HG03460 (cell line): ENCODE results near the gene IFNA21.
"Not testable (repeated sequence)": the region's sequence is repeated elsewhere in the genome, so short reads cannot be mapped to it uniquely, and the experiment has no call there.

Source experiments
- ATAC-seq: cut with Tn5 transposase; IDR thresholded peaks from one replicate; pipeline ENCODE4 v1.9.1; 2021; ENCODE audit not compliant: unreplicated experiment

Gene IFNA21

DNA sequence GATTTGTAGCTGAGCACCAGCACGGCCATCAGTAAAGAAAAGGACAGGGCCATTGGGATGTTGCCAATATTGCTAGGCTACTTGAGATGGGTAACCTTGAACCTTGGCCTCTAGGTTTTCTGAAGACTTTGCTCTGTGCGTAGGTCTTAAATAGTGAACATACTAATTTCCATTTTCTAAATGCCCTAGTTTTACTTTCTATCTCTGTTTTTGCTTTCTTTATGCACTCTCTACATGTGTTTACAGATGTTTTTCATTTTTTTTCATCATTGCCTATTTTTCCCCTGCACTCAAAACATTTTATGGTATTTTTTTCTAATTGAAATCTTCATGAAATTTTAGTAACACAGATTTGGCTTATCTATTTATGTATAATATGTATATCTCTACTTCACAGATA is at the start of gene IFNA21:
Gene IFNA21, minus strand, starts transcription at position 101 of the 400 bp plus-strand sequence. Its CDS starts 48 bp downstream, at position 53.
- ATAC-seq = not testable (repeated sequence)

DNA sequence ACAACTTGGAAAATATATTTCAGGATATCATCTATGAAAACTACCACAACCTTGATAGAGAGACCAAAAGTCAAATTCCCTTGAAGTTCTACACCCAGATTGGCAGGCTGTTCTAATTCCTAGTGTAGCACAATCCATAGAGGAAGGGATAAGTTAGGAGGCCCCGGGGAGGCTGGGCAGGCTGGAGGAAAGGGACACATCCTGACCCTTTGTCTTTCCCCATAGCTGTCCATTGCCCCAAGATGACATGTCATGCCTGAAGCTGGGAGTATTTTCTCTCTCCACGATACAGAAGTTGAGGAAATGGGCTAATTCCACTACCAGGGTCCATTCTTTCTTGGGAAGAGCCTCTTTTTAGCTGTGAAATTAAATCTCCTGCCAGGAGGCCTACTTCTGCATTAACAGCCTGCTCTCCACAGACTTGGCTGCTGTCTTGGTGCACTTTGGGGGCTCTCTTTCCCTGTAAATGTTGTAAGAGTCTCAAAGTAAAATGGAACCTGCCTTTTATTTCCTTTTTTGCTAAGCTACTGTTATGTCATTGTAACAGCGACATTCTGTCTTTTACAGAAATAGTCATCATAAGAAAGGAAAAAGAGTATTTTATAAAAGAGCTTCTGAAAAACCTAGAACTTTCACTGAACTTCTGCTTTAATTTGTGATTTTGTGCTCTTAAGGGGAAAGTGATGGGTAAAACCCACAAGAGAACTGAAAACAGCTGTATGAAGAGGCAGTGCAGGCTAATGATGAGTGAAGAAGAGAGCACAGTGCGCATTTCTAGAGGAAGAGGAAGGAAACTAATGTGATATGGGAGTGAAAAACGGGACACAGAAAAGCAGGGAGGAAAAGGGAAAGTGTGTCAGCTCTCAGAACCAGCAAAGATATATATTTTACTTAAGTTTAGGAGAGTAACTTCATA is 47.2 kb upstream of the IFNA21 start:
- peak; percentile 75 for ATAC-seq

DNA sequence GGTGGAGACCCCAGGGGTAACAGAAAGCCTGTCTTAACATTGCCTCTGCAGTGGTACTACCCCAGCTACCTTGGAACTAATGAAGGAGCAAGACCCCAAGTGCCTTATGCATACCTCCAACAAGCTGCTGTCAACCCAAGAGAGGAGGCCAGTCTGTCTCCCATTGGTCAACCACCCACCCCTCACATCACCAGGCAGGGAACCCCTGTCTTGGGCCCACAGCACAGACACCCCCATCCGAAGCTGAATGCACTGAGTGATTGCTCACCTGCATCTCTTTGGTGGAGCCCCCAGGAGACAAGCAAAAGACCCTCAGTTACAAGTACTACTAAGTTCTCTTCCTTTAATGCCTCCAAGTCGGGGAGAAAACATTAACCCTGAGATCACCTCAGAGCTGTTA is 45.7 kb upstream of the IFNA21 start:
- not testable (repeated sequence) for ATAC-seq

DNA sequence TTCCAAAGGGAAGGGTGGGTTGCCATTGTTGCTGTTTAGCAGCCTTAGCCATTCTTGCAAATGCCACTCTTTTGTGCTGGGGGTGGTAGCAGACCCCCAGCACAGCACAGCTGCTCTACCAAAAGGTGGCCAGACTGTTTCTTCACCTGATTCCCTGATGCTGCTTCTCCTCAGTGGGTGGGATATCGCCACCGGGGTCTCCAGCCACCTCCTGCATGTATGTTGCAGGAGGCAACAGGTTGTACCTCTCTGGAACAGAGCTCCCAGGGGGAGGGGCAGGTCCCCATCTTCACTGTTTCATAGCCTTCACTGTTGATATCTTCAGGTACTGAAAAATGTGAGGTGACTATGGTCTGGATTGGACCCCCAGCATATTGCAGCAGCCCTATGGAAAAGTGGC is 44.3 kb upstream of the IFNA21 start:
- ATAC-seq = not testable (repeated sequence)

DNA sequence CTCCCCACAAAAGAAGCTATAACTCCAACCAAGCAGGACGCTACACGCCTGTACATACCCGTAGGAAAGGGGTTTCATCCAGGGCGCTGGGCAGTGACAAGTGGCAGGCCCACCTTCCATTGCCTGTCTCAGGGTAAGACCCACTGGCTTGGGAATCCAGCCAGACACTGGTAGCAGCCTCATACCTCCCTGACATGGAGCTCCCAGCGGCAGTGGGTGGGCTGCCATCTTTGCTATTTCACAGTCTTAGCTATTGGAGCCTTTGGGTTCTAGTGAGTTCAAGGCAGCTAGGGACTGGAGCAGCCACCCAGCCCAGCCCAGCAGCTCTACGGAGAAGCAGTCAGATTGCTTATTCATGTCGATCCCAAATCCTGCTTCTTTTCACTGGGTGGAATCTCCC is 43.9 kb upstream of the IFNA21 start:
- no peak for ATAC-seq

DNA sequence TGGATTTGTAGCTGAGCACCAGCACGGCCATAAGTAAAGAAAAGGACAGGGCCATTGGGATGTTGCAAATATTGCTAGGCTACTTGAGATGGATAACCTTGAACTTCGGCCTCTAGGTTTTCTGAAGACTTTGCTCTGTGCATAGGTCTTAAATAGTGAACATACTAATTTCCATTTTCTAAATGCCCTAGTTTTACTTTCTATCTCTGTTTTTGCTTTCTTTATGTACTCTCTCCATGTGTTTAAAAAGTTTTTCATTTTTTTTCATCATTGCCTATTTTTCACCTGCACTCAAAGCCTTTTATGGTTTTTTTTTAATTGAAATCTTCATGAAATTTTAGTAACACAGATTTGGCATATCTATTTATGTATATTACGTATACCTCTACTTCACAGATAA is 40.6 kb upstream of the IFNA21 start, which contains the start of gene IFNA10:
Gene IFNA10, minus strand, starts transcription at position 101 of the 400 bp plus-strand sequence. Its CDS starts 46 bp downstream, at position 55.
- not testable (repeated sequence) for ATAC-seq

DNA sequence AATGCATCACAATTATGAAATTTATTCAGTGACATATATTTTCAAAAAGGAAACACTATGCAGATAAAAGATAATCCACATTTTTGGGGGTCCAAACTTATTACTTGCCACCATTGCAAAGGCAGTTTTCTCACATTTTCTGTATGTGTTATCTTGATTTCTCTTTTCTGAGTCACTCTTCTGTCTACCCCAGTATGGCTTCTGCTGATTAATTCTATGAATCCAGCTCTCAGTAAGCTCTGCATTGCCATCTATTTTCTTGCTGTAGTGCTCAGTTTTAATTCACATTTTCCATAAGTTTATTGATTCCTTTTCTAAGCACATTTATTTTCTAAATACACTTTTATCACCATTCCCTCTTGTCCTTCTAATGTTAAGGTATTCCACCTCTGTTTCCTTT is 38.7 kb upstream of the IFNA21 start:
- no peak for ATAC-seq

DNA sequence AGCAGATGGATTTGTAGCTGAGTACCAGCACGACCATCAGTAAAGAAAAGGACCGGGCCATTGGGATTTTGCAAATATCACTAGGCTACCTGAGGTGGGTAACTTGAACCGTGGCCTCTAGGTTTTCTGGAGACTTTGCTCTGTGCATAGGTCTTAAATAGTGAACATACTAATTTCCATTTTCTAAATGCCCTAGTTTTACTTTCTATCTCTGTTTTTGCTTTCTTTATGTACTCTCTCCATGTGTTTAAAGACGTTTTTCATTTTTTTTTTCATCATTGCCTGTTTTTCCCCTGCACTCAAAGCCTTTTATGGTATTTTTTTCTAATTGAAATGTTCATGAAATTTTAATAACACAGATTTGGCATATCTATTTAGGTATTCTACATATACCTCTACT is 35.6 kb upstream of the IFNA21 start, which contains the start of gene IFNA7:
Gene IFNA7, minus strand, starts transcription at position 101 of the 400 bp plus-strand sequence. Its CDS starts 40 bp downstream, at position 61.
- ATAC-seq = not testable (repeated sequence)

DNA sequence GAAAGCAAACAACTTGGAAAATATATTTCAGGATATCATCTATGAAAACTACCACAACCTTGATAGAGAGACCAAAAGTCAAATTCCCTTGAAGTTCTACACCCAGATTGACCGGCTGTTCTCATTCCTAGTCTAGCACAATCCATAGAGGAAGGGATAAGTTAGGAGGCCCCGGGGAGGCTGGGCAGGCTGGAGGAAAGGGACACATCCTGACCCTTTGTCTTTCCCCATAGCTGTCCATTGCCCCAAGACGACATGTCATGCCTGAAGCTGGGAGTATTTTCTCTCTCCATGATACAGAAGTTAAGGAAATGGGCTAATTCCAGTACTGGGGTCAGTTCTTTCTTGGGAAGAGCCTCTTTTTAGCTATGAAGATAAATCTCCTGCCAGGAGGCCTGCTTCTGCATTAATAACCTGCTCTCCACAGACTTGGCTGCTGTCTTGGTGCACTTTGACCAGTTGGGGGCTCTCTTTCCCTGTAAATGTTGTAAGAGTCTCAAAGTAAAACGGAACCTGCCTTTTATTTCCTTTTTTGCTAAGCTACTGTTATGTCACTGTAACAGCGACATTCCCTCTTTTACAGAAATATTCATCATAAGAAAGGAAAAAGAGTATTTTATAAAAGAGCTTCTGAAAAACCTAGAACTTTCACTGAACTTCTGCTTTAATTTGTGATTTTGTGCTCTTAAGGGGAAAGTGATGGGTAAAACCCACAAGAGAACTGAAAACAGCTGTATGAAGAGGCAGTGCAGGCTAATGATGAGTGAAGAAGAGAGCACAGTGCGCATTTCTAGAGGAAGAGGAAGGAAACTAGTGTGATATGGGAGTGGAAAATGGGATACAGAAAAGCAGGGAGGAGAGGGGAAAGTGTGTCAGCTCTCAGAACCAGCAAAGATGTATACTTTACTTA is 28.7 kb upstream of the IFNA21 start:
- peak; percentile 87 for ATAC-seq

DNA sequence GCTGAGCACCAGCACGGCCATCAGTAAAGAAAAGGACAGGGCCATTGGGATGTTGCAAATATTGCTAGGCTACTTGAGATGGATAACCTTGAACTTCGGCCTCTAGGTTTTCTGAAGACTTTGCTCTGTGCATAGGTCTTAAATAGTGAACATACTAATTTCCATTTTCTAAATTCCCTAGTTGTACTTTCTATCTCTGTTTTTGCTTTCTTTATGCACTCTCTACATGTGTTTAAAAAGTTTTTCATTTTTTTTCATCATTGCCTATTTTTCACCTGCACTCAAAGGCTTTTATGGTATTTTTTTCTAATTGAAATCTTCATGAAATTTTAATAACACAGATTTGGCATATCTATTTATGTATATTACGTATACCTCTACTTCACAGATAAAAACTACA is 21.0 kb upstream of the IFNA21 start, which contains the start of gene IFNA4:
Gene IFNA4, minus strand, starts transcription at position 101 of the 400 bp plus-strand sequence. Its CDS starts 56 bp downstream, at position 45.
- ATAC-seq = not testable (repeated sequence)

DNA sequence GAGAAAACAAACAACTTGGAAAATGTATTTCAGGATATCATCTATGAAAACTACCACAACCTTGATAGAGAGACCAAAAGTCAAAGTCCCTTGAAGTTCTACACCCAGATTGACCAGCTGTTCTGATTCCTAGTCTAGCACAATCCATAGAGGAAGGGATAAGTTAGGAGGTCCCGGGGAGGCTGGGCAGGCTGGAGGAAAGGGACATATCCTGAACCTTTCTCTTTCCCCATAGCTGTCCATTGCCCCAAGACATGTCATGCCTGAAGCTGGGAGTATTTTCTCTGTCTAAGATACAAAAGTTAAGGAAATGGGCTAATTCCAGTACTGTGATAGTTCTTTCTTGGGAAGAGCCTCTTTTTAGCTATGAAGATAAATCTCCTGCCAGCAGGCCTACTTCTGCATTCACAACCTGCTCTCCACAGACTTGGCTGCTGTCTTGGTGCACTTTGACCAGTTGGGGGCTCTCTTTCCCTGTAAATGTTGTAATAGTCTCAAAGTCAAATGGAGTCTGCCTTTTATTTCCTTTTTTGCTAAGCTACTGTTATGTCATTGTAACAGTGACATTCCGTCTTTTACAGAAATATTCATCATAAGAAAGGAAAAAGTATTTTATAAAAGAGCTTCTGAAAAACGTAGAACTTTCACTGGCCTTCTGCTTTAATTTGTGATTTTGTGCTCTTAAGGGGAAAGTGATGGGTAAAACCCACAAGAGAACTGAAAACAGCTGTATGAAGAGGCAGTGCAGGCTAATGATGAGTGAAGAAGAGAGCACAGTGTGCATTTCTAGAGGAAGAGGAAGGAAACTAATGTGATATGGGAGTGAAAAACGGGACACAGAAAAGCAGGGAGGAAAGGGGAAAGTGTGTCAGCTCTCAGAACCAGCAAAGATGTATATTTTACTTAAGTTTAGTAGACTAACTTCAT is 16.6 kb upstream of the IFNA21 start:
- peak; percentile 84 for ATAC-seq

DNA sequence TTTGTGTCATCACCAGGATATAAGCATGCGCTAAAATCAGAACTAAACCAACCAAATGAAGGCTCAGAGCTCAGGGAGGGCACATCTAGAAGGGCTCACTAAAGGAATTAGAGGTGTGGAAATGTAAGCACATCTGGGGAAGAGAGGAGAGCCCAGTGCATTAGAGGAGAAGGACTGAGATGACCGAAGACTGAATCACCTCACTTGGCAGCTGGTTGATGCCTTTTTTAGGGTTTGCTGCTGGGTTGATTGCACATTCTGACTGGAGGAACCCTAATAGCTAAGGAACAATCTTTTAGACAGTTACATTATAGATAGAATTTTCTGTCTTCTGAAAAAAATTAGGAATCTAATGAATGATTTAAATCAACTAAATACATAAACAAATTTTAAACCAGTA is 8.2 kb upstream of the IFNA21 start:
- no peak for ATAC-seq

DNA sequence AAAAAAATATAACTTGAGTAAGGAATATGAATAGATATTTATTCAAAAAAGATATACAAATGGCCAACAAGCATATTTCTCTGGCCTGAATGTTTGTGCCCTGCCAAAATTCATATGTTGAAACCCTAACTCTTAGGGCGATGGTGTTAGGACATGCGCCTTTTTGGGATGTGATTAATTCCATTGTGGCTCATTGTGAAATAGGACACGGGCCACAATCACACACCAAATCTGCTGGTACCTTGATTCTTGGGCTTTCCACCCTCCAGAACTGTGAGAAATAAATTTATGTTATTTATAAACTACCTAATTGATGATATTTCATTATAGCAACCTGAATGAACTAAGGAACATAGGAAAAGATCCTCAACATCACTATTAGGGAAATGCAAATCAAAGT is 5.7 kb upstream of the IFNA21 start:
- no peak for ATAC-seq

DNA sequence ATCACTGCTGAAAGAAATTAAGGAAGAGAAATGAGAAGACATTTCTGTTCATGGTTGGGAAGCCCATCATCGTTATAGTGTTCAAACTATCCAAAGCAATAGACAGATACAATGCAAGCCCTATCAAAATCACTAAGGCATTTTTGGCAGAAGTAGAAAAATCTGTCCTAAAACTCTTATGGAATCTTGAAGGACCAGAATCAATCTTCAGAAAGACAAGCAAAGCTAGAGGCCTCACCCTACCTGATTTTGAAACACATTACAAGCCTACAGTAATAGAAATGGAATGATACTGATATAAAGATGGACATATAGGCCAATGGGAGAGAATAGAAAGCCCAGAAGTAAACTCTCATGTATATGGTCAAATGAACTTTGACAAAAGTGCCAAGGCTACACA is 4.9 kb upstream of the IFNA21 start:
- ATAC-seq = no peak

DNA sequence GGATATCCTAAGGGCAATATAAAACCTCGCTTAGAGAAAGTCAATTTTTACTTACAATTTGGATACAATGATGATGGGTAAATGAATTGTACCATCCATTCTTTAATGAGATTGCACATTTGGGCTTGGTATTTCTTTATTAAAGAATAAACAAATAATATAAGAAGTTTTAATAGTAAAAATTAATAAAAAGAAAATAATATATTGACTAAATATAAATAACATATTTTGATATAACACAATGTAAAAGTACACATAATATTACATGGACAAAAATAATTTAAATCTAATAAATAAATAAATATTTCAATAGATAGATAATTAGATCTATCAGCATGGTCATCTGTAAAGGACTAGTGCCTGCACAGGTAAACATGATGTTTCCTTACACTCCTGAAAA is 944 bp downstream of the IFNA21 start:
- no peak for ATAC-seq

DNA sequence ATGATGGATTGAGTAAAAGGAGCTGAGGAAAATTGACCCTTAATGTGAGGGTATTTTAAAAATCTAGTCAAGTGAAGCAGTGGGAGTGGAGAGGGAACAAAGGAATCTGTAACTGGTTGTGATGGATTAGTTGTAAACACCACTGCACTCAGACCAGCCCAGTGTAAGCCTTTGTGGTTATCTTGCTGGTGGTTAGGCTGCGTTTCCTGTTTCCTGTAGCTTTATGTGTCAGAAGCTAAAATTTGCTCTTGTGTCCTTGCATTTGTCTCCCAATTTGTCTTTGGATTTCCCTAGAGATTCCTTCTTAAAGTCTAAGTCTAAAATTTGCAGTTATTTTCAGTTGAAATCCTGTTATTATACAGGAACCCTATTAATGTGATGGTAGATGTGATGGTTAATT is 6.3 kb downstream of the IFNA21 start:
- peak; percentile 98 for ATAC-seq

DNA sequence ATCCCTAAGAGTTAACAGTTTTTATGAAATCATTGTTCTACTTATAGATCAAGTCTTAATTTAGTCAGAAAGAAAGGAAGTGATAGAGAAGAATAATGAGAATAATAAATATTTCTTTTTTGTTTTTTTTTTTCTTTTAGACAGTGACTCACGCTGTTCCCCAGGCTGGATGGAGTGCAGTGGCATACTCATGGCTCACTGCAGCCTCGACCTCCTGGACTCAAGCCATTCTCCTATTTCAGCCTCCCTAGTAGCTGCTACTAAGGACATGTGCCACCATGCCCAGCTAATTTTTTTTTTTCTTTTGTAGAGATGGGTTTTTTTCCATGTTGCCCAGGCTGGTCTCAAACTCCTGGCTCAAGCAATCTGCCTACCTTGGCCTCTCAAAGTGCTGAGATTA is 11.0 kb downstream of the IFNA21 start:
- ATAC-seq = no peak

DNA sequence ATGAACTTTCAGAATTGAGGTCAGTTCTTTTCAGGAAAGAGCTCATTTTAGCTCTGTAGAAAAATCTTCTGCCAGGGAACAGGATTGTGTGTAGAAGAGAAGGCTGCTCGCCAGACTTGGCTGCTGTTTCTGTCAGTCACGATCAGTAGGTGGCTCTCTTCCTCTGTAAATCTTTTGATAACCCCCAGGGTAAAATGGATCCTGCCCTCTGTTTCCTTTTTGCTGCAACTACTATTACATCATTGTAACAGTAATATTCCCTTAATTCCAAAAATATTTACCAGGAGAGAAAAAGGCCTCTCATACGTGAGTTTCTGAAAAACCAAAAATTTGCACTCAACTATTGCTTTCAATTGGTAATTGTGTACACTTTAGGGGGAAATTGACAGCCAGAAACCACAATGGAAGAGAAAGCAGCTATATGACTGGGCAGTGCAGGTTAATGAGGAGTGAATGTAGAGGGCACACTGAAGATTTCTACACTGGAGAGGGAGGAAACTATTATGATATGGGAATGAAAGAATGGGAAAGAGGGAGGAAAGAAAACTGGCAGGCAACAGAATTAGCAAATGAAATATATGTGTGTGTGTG is 12.3 kb downstream of the IFNA21 start:
- peak; percentile 88 for ATAC-seq

DNA sequence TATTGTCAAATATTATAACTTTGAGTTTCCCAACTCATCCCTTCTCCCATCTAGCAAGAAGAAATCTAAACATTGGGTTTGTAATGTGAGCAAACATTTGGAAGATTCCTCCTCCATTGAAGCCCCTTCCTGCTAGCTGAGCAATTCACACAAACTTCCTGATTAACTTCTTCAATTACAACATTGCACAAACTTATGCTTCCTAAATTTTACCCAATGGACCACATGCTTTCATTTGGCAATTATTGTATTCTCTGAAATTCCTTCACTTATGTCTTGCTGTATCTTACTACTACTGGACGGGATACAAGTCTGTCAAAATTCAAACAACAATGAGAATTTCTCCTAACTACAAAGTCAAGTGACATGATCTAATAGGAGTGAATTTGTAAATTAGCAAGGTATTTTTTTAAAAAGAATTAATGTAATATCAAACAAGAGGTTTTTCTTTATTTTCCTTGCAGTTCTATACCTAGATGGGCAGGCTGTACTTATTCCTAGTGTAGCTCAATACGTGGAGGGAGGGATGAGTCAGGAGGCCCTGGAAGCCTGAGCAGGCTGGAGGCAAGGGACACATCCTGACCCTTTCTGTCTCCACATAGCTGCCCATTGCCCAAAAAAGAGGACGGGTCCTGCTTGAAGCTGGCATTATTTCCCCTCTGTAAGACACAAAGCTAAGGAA is 13.0 kb downstream of the IFNA21 start:
- ATAC-seq = peak; percentile 36
